Anterior cingulate cortex (tissue), 58 donors: ENCODE results near the gene TMEM107.
"Not testable (repeated sequence)": the region's sequence is repeated elsewhere in the genome, so short reads cannot be mapped to it uniquely, and the experiment has no call there.

Experiments used
- DNase-seq, 58 donors: peaks; one replicate each; lab custom pipeline; 2025; lab: John Stamatoyannopoulos, UW

The TMEM107 gene

DNA sequence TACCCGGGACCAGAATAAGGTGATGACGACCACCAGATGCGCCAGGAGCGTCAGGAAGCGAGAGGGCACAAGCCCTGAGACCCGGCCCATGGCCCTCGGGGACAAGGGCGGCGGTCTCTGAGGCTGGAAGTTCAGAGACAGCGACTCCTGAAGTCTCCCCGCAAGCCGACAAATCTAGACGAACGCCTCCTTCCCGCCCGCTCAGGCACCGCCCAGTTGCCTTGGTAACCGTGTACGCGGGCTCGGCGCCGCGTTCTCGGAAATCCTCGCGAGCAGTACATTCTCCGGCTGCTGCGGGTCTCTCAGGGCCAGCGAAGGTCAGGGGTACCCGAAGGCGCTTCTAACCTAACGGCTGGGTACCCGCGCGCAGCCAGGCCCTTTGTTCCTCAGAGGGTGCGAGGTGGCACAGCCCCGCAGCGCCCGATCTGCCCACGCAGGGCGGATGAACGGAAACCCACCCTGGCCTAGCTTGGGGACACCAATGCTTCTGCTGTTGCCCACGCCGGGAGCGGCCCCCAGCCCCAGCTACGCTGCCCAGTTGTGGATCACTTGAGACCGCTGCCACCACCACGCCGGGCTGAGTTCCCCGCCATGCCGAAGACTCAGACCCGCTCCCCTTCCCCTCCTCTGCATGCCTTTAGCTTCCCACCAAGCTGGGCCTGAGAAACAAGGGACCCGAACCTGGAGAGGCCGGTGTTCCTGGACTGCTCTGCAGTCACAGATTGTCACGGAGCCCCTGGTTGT, at the start of gene TMEM107:
TMEM107 (minus strand) TSS at position 184 of the 744 bp plus-strand sequence; CDS start at position 90, 94 bp downstream.
- DNase-seq = peak in 57 of 58 donors; percentile 11 to 89 (median 69)

DNA sequence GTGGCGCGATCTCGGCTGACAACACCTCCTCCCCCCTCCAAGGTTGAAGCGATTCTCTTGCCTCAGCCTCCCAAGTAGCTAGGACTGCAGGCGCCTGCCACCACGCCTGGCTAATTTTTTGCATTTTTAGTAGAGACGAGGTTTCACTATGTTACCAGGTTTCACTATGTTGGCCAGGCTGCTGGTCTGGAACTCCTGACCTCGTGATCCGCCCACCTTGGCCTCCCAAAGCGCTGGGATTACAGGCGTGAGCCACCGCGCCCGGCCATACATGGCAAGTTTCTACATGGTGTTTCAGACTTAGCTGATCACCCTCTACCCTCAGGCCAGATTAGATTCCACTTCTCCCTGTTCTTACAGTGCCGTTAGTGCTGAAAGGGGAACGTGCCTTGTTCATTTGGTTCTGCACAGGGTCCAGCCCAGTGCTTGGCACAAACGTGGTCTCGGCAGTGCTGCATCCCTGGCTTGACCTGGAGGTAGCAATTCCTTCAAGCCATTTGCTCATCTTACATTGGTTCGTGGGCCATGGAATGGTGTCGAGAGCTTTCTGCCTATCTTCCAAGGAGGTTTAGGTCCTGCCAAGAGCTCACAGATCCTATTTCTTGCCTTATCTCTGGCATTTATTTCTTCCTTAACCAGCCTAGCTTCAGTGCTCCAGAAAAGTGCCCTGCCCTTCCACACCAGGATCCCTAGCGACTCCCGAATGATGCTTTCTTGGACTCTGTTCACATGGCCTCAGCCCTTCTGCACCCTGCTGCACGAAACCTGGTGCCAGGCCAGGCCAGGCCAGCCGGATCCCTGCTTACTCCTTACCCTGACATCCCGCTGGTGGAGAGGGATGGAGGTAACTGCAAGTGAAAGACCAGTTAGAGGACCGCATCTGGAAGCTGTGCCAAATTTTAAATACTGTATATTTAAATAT, 49.0 kb upstream of the TMEM107 start:
- peak in 1 of 58 donors; percentile 3 for DNase-seq

DNA sequence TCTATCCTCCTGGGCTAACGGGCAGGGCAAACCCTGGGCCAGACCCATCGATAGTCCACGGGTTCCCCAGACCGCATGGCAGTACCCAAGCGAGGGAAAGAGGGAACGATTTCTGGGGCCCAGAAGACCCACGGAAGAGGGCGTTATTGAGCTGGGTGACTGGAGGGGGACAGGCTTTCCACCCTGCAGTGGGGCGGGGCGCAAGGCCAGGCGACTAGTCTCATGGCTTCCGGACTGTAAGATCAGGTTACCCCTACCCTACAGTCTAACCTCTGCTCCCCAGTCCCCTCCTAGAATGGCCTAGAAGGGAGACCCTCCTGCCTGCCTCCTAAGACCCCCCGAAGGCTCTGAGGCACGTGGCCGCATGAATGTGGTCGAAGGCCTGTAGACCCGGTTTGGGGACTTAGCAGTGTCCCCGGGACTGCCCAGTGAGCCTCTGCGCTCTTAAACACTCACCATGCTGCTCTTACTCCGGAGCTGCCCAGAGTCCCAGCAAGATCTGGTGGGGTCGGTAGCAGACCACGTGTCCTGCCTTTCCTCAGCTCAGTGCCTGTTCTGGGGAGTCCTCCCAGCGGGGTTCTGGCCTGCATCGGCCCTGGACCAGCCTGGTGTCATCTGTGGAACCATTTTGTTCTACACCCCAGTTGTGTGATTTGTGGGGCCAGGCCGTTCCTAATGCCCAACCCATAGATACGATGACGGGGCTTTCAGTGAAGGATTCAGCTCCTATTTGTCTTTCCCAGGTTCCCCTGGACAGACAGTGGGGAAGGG, 47.4 kb upstream of the TMEM107 start:
- DNase-seq = peak in 46 of 58 donors; percentile 28 to 81 (median 57)

DNA sequence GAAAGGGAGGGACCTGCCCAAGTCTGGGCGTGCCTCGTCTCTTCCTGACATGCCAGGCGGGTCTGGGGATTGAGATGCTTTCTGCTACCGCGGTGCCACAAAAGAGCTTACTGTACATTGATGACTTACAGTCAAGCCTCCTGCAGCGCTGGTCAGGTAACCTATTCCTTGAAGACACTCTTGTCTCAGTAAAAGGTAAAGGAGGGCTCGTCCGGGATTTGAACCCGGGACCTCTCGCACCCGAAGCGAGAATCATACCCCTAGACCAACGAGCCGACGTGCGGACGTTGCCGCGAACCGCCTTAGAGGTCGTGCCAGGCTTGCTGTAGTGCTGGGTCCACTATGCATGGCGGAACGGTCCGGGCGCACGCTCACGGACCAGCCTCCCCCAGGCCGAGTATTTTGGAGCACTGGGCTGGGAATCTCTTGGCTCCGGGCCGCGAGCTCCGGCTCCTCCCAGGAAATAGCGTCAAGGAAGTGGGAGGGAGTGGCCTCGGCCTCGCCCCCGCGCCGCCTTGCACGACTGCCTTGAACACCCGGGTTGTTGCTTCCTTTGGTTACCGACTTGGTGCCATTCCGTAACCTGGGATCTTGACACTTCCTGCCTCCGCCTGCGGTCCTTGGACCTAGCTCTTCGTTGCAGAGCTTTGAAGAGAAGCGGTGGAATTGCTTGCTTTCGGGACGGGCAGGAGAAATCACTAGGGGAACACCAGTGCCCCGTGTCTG, 46.6 kb upstream of the TMEM107 start:
- DNase-seq = peak; percentile 38 to 99 (median 91)

DNA sequence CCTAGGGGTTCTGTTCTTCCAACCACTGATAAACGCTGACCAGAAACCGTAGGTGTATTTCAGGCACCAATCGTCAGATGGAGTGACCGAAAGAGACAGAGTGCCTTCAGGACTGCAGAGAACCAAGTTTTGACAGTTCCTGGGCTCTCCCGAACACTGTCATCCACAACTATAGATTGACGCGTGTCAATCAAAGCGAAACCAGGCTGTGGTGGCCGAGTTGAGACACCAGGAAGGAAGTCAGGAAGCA, 46.1 kb upstream of the TMEM107 start:
- peak in 11 of 58 donors; percentile 61 to 91 (median 82) for DNase-seq

DNA sequence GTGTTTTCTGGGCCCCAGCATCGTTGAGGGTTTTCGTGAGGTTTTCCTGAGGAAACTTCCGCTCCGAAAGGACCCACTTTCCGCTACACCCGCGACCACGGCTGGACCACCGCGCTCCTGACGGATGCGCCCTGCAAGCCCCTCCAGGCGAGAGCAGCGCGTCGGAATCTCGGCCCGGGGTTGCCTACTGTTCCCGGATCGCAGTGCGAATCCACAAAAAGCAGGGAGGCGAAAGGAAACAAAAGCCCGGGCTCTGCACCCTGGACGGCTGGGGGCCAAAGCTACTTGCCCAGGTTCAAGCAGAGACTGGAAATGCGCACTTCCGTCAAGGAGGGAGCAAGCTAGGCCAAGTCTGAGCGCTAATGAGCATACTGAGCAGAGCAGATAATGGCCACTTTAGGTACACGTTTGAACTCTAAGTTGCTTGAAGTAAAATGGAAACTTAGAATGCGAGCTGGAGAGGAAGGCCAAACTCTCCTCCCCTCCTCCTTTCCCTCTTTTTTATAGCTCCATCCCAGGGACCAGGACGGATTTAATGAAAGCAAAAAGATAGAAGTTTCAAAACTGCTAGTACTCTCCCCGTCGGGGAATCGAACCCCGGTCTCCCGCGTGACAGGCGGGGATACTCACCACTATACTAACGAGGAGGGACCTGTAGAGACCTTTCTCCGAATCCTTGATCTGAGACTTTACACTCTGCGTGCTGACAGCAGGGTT, 45.6 kb upstream of the TMEM107 start:
- peak in 57 of 58 donors; percentile 42 to 92 (median 83) for DNase-seq

DNA sequence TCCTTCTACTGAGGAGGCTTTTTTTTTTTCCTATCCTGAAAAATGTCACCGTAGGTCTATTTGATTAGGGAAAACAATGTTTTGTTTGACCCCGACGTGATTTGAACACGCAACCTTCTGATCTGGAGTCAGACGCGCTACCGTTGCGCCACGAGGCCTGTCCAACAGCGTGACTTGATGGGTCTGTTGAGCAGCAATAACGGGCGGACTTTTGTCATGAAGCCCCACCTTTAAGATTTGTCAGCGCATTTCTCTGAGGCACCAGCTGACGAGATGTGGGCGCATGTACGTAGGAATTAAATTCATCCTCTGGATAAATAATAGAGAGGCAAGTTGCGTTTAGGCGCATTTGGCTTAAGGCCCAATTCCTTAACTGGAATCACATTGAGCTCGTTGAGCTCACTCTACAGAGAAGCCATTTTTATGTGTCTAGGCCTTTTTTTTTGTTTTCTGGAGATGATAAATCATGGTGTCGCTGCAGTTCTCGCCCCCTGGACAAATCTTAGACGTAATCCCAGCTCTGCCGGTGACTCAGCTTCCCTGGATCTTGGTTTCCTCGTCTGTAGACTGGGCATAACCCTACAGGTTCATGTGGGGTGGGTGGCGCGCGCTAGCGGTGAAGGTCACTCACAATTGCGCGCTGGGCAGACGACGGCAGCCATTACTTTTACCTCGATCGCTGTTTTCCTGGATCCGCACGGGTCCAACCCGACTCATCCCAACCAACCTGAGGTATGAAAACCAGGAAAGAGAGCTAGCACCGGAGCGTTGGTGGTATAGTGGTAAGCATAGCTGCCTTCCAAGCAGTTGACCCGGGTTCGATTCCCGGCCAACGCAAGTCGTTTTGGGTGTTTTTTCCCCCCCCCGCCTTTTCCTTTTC, 44.8 kb upstream of the TMEM107 start:
- peak; percentile 57 to 94 (median 86) for DNase-seq

DNA sequence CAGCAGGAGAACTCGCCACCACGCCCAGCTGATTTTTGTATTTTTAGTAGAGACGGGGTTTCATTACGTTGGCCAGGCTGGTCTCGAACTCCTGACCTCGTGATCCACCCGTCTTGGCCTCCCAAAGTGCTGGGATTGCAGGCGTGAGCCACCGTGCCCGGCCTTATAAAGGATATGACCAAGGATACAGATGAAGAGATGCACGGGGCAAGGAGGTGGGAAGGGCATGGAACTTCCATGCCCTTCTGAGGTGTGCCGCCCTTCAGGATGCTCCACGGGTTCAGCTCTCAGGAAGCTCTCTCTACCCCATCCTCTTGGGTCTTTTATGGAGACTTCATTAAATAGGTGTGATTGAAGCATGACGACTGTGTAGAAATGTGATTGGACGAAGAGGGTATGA, 37.8 kb upstream of the TMEM107 start:
- DNase-seq = not testable (repeated sequence)

DNA sequence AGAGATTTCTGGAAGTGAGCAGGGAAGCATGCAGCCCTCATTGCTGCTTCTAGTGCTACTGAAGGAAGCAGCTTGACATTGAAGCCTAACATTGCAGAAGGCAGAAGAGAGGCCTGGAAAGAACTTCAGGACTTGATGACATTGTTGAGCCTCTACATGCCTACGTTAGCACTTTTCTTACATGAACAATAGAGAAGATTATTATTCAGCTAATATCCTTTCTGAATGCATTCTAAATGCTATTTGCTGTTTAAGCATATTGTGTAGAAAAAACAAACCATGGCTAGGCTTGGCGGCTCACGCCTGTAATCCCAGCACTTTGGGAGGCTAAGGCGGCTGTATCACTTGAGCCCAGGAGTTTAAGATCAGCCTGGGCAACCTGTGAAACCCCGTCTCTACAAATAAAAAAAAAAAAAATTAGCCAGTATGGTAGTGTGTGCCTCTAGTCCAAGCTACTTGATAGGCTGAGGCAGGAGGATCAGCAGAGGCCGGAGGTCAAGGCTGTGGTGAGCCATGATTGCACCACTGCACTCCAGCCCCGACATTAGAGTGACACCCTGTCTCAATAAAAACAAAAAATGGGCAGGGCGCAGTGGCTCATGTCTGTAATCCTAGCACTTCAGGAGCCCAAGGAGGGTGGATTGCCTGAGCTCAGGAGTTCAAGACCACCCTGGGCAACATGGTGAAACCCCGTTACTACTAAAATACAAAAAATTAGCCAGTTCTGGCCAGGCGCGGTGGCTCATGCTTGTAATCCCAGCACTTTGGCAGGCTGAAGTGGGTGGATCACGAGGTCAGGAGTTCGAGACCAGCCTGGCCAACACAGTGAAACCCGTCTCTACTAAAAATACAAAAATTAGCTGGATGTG, 36.4 kb upstream of the TMEM107 start:
- DNase-seq = no peak

DNA sequence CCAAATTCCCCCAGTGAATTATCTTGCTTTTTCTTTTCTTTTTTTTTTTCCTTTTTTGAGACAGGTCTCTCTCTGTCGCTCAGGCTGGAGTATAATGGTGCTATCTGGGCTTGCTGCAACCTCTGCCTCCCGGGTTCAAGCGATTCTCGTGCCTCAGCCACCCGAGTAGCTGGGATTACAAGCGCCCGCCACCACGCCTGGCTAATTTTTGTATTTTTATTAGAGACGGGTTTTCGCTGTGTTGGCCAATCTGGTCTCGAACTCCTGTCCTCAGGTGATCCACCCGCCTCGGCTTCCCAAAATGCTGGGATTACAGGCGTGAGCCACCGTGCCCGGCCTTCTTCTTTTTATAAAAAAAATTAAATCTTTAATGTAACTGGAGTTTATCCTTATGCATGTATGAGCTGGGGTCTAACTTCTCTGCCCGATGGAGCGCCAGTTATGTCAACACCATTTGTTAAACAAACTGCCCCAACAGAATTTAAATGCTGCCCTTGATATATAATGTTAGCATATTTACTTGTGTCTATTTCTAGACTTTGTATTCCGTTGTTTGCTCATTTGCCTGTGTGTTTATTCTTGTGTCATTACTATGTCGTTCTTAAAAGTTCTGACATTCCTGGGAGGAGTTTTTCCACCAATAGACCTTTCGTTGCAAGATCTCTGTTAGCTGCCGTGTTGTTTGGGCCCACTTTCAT, 34.7 kb upstream of the TMEM107 start:
- DNase-seq = no peak

DNA sequence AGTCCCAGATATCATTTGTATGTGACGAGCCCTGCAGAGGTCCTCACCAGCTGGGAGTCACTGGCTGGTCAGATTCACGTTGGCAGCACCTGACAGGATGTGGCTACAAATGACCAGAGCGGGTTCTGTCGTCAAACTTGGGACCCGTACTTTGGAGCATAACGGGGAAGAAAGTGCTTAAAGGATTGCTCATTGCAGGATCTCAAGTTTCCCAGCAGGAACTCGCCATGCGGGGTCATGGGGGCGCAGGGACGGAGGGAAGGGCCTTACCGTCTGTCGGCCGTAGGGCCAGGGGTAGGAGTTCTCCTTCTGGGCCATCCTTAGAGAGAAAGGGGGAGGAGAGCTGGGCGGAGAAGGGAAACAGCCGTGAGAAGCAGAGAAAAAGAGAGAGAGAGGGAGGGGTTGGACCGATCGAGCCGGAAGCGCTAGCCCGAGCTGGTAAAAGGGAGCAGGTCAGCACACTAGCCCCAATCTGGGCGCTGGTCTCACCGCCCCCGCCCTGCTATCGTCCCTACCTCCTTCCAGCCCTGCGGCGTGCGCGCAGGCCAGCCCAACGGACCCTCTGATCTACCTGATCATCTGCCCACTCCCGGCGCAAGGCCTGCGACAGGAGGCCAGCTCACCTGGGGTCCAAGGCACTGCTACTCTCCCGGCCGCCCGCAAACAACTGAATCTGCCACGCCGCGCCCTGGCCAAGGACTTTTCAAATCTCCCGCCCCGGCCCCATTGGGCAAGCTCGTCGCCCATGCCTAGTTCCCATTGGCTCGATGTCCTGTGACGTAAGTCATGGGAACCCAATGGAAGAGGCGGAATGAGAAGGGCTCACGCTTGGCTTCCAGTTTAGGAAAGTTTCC, 34.0 kb upstream of the TMEM107 start, which contains the start of gene AURKB:
AURKB (minus strand) TSS at position 669 of the 854 bp plus-strand sequence; CDS start at position 318, 351 bp downstream.
- DNase-seq = peak in 57 of 58 donors; percentile 5 to 93 (median 81)

DNA sequence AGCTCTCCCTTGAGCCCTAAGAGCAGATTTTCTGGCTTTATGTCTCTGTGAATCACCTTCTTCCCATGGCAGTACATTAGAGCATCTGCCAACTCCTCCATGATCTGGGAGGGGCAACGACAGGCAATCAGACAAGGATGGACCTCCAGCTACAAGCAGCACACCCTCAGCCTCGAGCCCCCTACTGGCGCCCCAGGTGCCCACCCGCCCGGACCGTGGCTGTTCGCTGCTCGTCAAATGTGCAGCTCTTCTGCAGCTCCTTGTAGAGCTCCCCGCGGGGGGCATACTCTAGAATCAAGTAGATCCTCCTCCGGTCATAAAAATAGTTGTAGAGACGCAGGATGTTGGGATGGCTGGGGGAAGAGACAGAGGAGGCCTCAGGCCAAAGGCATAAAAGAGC, 30.4 kb upstream of the TMEM107 start:
- DNase-seq = no peak

DNA sequence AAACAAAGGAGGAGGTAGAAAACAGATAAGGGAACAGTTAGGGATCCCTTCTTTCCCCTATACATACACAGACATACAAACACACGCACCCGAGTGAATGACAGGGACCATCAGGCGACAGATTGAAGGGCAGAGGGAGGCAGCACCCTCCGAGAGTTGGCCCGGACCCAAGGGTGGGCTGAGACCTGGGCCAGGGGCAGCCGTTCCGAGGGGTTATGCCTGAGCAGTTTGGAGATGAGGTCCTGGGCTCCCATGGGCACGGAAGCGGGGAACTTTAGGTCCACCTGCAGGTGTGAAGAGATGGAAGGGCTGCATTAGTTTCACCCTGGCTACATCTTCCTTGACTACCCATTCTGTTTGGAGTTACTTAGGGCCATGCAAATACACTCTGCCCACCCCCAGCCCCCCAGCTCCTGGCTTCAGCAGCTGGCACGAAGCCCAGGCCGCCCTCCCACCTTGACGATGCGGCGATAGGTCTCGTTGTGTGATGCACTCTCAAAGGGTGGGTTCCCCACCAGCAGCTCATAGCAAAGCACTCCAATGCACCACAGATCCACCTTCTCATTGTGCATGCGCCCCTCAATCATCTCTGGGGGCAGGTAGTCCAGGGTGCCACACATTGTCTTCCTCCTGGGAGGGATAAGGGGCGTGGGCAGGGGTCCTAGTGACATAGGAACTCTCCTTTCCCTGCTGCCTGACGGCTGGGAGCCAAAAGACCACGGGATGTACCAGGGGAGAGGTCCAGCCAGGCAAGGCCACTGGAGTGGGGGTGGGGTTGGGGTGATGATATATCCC, 28.8 kb upstream of the TMEM107 start:
- no peak for DNase-seq

DNA sequence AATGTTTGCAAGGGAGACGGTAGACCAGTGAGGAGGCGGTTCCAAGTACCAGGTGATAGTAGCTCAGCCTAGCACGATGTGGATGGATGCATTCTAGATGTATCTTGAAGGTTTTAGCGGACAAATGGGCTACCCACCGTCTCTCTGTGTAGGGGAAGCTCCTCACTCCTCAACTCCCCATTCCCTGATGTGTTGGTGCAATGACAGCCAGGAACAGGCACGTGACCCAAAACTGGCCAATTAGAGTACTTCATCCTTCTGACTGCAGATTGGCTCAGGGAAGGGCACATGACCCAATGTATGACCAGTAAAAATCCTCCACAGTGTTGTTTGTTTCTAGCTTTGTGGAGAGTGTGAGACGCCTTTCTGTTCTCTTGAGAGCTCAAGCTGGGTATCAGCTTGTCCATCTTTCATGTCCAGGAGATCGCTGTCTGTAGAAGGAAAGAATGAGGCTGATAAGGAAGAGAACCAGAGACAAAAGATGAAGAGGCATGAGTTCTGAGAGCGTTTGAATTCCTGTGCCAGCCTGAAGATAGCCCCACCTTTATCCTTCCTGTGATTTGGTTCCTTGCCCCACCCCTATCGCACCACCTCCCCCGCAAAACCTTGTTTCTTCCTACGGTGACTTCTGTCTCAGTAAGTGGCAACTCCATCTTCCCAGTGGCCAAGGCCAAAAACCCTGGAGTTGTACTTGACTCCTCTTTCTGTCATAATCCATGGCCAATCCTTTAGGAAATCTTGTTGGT, 16.1 kb upstream of the TMEM107 start:
- peak; percentile 37 to 98 (median 91) for DNase-seq
